Esophagus (tissue), 2 donors: Measurements from ENCODE around the gene CRYAB. TPM values are rescaled to one million over a fixed set of nuclear protein-coding genes. Genes with fewer than 3 reads are reported as not detected.

Source experiments
- H3K27ac ChIP-seq, 2 donors: one replicate each; pipeline ENCODE4 v1.5.1; 2013; ENCODE audit warnings: low read depth in 2 of 2, mild to moderate bottlenecking in 2 of 2, inconsistent platforms in 1 of 2, low read length in 1 of 2, moderate library complexity in 1 of 2
- H3K27me3 ChIP-seq, 2 donors: one replicate each; pipeline ENCODE4 v1.6.1; 2013; ENCODE audit warnings: low read length in 2 of 2, control low read depth in 1 of 2, mild to moderate bottlenecking in 1 of 2; ENCODE audit not compliant: insufficient read depth in 2 of 2, control insufficient read depth in 1 of 2
- H3K36me3 ChIP-seq, 2 donors: one replicate each; pipeline ENCODE4 v1.6.1; 2013; ENCODE audit warnings: low read length in 1 of 2; ENCODE audit not compliant: control insufficient read depth in 2 of 2, insufficient read depth in 2 of 2
- H3K4me1 ChIP-seq, 2 donors: one replicate each; pipeline ENCODE4 v1.6.1; 2013; ENCODE audit warnings: low read length in 1 of 2; ENCODE audit not compliant: control insufficient read depth in 2 of 2, insufficient read depth in 2 of 2
- H3K4me3 ChIP-seq, 2 donors: one replicate each; pipeline ENCODE4 v1.5.1; 2013; ENCODE audit warnings: low read length in 2 of 2, mild to moderate bottlenecking in 2 of 2, low read depth in 1 of 2, moderate library complexity in 1 of 2
- H3K9me3 ChIP-seq, 2 donors: one replicate each; pipeline ENCODE4 v1.6.1; 2013; ENCODE audit warnings: mild to moderate bottlenecking in 2 of 2, low read depth in 1 of 2, low read length in 1 of 2, moderate library complexity in 1 of 2; ENCODE audit not compliant: control insufficient read depth in 2 of 2, insufficient read depth in 1 of 2
- WGBS, 2 donors: extraction: QIAGEN DNeasy Blood & Tissue Kit; methylation state at CpG; one replicate each; pipeline ENCODE4 v1.1.7; 2013; 5-methylcytosine and 5-hydroxymethylcytosine counted together
- polyA plus RNA-seq, 2 donors: library from polyadenylated mRNA; stranded (reverse); fragments of 200-250 nt; gene quantifications; one replicate each; pipeline ENCODE4 v1.2.3, GENCODE V29; 2013
- donor health status: healthy with polysubstance abuse.
- donor health status: Bipolar disorder and iron deficiency.

CRYAB gene, protein sequence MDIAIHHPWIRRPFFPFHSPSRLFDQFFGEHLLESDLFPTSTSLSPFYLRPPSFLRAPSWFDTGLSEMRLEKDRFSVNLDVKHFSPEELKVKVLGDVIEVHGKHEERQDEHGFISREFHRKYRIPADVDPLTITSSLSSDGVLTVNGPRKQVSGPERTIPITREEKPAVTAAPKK
- polyA plus RNA-seq: 100 to 1,000 TPM in 1 of 2 donors, 10 to 100 TPM in 1; 89.6 to 173 TPM

GRCh38 chr11:111911563-111912401 lies at the start of gene CRYAB:
Gene CRYAB (minus strand): TSS chr11:111911770. CDS start chr11:111911724, 46 bp downstream.
- H3K27me3 ChIP-seq: no peaks in the 10 kb centered on the region
- no peaks in the 10 kb centered on the region for H3K9me3 ChIP-seq
- H3K4me3 ChIP-seq: peak within 1 kb of the TSS; percentile 18 to 32
- WGBS, 2 donors: 33 to 36% methylated on average over 17 of the region's 17 CpGs
- H3K4me1 ChIP-seq: peaks cover 0 to 9% of the 10 kb centered on the region in 2 donors
- peak within 1 kb of the TSS; percentile 79 to 92 for H3K27ac ChIP-seq
- no peaks in the 10 kb centered on the region for H3K36me3 ChIP-seq

DNA sequence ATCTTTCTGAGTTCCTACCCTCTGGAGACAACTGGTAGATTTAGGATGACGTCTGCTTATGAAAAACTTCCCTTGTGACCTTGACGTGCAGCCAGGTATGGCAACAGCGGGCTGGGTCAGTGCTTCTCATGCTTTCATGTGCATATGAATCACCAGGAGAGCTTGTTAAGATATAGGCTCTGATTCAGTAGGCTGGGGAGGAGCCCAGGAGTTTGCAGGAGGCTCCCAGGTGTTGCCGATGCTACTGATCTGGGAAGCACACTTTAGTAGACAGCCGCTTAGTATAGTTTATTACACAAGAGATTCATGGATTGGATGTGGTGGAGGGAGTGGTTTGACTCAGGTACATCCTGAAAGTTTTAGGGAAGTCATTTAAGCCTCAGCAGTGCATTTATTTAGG lies 49.3 kb upstream of the CRYAB start:
- no peaks in the 10 kb centered on the region for H3K4me1 ChIP-seq
- no peaks in the 10 kb centered on the region for H3K9me3 ChIP-seq
- peak overlapping the region in 1 of 2 donors; percentile 34 for H3K27ac ChIP-seq
- no peak overlapping the region for H3K4me3 ChIP-seq
- WGBS, 2 donors: 42 to 53% methylated on average over 5 of the region's 5 CpGs
- H3K36me3 ChIP-seq: no peaks in the 10 kb centered on the region
- H3K27me3 ChIP-seq: no peaks in the 10 kb centered on the region

DNA sequence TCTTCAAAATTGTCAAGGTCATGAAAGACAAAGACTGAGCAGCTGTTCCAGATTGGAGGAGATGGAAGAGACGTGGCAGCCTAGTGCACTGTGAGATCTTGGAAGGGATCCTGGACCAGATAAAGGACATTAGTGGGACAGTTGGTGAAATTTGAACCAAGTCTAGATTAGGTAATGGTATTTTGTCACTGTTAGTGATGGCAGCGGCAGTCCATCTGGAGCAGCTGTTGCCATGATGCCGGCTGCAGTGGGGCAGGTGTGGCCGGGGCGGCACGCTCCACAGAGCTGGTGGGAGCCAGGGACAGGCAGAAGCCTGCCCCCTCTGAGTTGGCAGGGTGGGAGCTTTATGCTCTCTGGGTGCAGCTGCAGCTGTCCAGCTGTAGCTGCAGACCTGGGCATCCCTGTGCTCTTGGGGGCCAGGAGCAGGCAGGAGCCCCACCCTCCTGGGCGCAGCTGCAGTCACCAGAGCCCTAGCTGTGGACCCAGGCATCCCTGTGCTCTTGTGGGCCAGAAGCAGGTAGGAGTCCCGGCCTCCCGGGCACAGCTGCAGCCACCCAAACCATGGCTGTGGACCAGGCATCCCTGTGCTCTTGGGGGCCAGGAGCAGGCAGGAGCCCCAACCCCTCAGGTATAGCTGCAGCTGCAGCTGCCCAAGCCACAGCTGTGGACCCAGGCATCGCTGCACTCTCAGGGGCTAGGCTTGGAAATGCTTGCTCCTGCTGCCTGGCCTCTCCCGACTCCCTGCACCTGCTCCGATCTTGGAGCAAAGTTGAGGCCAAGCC lies 46.3 kb upstream of the CRYAB start:
- Histone ChIP-seq H3K27me3 (no peaks in the 10 kb centered on the region), H3K27ac (no peak overlapping the region), H3K36me3 (no peaks in the 10 kb centered on the region), H3K4me1 (no peaks in the 10 kb centered on the region), H3K9me3 (no peaks in the 10 kb centered on the region), H3K4me3 (no peak overlapping the region)
- 91 to 93% methylated on average over 12 of the region's 12 CpGs for WGBS, 2 donors

- H3K27me3 ChIP-seq: no peaks in the 10 kb centered on the region
- H3K4me3 ChIP-seq: no peak overlapping the region
- no peaks in the 10 kb centered on the region for H3K9me3 ChIP-seq
- 94% methylated on average over 4 of the region's 4 CpGs for WGBS, 2 donors
- no peaks in the 10 kb centered on the region for H3K4me1 ChIP-seq
- no peaks in the 10 kb centered on the region for H3K36me3 ChIP-seq
- no peak overlapping the region for H3K27ac ChIP-seq
Measured at GRCh38 chr11:111954154-111954553, 42.6 kb upstream of the CRYAB start.

DNA sequence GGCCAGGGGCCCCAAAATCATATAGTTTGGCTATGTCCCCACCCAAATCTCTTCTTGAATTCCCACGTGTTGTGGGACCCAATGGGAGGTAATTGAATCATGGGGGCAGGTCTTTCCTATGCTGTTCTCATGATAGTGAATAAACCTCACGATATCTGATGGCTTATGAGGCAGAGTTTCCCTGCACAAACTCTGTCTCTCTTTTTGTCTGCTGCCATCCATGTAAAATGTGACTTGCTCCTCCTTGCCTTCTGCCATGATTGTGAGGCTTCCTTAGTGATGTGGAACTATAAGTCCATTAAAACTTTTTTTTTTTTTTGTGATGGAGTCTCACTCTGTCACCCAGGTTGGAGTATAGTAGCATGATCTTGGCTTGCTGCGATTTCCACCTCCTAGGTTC lies 40.0 kb upstream of the CRYAB start:
- Histone ChIP-seq H3K4me3 (no peak overlapping the region), H3K36me3 (no peaks in the 10 kb centered on the region), H3K27me3 (no peaks in the 10 kb centered on the region), H3K27ac (no peak overlapping the region), H3K9me3 (no peaks in the 10 kb centered on the region), H3K4me1 (no peaks in the 10 kb centered on the region)
- 93 to 94% methylated on average over 3 of the region's 3 CpGs for WGBS, 2 donors

DNA sequence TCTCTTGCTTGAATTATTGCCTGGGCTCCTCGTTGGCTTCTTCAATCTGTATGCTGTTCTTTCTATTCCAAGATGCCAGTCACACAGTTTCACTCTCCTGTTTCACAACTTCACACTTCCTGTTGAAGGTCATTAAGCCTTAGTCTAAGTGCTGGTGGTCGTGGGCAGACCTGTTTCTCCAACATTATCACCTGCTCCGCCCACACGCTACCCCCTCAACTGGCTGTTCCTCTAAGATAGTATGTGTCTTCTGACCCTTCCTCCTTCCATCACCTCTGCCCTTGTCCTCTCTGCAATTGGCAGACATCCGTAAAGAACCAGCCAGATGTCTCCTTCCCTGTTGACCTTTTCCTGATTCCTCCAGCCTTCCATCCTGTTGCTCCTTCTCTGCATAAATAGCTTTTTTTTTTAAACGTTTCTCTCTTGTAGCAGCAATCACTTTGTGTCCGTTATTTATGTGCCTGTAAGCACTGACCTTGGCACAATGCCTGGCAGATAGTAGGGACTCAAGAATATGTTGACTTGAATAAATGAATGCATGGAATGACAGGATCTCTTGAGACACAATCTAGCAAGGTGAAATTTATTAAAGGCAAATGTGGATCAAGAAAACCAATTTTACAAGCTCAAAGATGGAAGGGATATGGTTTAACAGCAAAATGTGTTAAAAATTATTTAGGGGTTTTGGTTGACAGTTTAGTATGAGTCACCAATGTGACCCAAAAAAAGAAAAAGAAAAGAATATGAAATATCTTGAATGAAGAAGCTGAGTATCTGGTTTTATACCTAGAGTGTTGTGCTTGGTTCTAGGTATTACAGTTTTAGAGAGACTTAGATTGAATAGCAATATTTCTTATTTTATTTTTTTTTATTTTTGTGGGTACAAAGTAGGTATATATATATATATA lies 38.2 kb upstream of the CRYAB start:
- H3K36me3 ChIP-seq: no peaks in the 10 kb centered on the region
- WGBS, 2 donors: 63 to 66% methylated on average over 7 of the region's 7 CpGs
- H3K9me3 ChIP-seq: no peaks in the 10 kb centered on the region
- no peaks in the 10 kb centered on the region for H3K27me3 ChIP-seq
- no peaks in the 10 kb centered on the region for H3K4me1 ChIP-seq
- no peak overlapping the region for H3K4me3 ChIP-seq
- H3K27ac ChIP-seq: no peak overlapping the region

DNA sequence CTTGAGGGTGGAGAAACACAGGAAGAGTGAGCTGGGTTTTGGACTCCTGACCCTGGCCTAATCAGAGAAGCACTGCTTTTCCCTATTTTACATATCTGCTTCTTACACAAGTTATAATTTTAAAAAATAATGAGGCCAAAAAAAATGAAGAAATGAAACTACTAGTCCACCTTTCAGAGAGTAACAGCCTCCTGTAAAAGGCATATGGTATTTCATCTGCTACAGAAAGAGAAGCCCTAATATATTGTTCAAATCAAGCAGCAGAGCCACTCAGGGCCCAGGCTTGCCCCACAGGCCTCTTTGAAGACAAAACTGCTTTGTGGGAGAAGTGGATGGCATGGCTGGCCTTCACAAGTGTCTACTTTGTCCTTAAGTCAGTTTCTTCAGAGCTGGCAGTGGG lies 35.6 kb upstream of the CRYAB start:
- Histone ChIP-seq H3K36me3 (no peaks in the 10 kb centered on the region), H3K27me3 (no peaks in the 10 kb centered on the region), H3K27ac (no peak overlapping the region), H3K4me1 (no peaks in the 10 kb centered on the region), H3K4me3 (no peak overlapping the region), H3K9me3 (no peaks in the 10 kb centered on the region)

- H3K9me3 ChIP-seq: no peaks in the 10 kb centered on the region
- WGBS, 2 donors: 55 to 65% methylated on average over 3 of the region's 3 CpGs
- H3K4me3 ChIP-seq: no peak overlapping the region
- no peaks in the 10 kb centered on the region for H3K36me3 ChIP-seq
- H3K27me3 ChIP-seq: no peaks in the 10 kb centered on the region
- H3K4me1 ChIP-seq: no peaks in the 10 kb centered on the region
- H3K27ac ChIP-seq: no peak overlapping the region
Measured at GRCh38 chr11:111946499-111946898, 34.9 kb upstream of the CRYAB start.

DNA sequence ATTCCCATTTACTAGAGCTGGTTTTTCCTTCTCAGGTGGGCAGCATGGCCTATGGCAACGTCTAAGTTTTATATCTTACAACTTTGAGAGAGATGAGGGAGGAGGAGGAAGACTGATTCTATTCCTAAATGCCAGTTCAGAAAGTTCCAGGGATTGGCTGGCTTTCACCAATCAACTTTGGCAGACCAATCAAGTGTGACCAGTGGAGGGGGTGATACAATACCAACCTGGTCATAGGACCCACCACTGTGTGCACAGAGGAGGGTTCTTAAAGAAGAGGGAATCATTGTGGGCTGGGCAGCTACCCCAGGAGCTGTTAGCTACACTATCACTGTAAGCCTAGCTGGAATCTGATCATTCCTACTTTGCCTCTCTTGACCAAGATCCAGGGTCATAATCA lies 33.6 kb upstream of the CRYAB start:
- Histone ChIP-seq H3K4me3 (no peak overlapping the region), H3K27ac (peak overlapping the region in 1 of 2 donors; percentile 22), H3K36me3 (no peaks in the 10 kb centered on the region), H3K9me3 (no peaks in the 10 kb centered on the region), H3K4me1 (no peaks in the 10 kb centered on the region), H3K27me3 (no peaks in the 10 kb centered on the region)
- 62 to 80% methylated on average over 1 of the region's 1 CpG for WGBS, 2 donors
